Activated T-helper 9 cell treated with anti-CD3 and anti-CD28 coated beads, Interleukin-2, amount 50 U/mL, for 16 hours (primary cell): ENCODE data around the gene NYNRIN.

Source experiments
- DNase-seq: peaks from one replicate; pipeline ENCODE4 v3.0.0-alpha.2; 2020; ENCODE audit warnings: low read depth

The NYNRIN gene

GRCh38 chr14:24456980-24457379, 58.2 kb downstream of the NYNRIN start:
- DNase-seq = no peak

GRCh38 chr14:24458736-24459135, 59.9 kb downstream of the NYNRIN start:
- no peak for DNase-seq

- DNase-seq = no peak
Observed at GRCh38 chr14:24459331-24459730, 60.5 kb downstream of the NYNRIN start.

GRCh38 chr14:24461336-24461735, 62.5 kb downstream of the NYNRIN start:
- DNase-seq = no peak

- no peak for DNase-seq
Observed at GRCh38 chr14:24463017-24463883, 64.4 kb downstream of the NYNRIN start.

- DNase-seq = no peak
Observed at GRCh38 chr14:24463884-24464785, 65.3 kb downstream of the NYNRIN start.

- no peak for DNase-seq
Observed at GRCh38 chr14:24465368-24465767, 66.6 kb downstream of the NYNRIN start.

GRCh38 chr14:24465805-24466204, 67.0 kb downstream of the NYNRIN start:
- DNase-seq = no peak
